NCI-H2227 (cell line): ENCODE results near the gene TAF1L.

Source experiments
- DNase-seq: peaks from one replicate; lab custom pipeline; 2025; ENCODE audit not compliant: unreplicated experiment; lab: John Stamatoyannopoulos, UW

The TAF1L gene

DNA sequence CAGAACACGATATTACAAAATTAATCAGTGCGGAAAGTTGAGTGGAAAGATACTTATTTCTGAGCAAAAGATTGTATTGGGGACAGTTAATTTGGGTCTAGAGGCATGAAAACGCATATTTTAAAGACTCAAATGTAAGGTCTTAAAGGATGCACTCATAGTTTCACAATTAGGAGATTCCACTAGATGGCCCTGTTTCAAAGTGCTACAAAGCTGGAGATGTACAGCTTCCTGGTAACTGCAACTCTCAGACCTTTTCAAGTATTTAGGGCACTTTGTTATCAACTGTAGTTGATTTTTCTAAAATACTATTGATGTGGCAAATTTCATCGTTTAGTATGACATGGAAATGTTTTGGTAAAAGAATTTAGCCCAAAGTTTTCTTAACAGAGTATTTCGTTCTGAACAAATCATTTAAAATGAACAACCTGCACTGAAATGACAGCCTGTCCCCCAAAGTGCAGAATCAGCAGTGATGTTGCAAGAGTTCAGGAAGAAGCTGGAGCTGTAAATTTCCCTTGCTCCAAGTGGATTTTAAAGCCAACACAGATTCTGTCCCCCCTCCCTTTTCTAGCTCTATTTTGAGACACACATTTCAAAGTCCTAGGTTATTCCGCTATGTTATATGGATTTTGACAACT, 46.3 kb downstream of the TAF1L start:
- peak; percentile 4 for DNase-seq

DNA sequence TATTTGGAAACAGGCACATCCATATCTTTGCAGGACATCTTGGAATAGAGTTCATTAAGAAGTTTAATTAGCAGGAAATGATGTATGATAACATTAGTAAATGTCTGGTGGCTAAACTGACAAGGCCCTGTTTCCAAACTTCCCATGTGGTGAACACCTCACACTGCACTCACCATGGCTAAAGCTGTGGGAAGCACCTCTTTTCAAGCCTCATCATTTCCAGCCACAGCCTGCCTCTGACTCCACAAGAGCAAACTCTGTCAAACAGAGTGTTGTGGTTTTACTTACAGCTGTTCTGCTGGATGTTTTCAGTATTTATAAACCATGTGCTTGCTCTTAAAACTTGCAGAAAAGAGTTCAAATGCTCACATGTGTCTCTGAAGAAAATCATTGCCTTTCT, 47.6 kb downstream of the TAF1L start:
- no peak for DNase-seq

DNA sequence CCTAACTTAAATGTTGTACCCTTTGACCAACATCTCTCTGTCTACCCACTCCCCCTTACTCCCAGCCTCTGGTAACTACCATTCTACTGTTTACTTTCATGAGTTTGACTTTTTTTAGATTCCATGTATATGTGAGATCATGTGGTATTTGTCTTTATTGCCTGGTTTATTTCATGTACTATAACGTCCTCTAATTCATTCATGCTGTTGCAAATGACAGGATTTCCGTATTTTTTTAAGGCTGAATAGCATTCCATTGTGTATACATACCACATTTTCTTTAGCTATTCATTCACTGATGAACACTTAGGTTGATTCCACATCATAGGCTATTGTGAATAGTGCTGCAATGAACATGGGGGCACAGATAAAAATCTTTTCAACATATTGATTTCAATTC, 50.7 kb downstream of the TAF1L start:
- no peak for DNase-seq

DNA sequence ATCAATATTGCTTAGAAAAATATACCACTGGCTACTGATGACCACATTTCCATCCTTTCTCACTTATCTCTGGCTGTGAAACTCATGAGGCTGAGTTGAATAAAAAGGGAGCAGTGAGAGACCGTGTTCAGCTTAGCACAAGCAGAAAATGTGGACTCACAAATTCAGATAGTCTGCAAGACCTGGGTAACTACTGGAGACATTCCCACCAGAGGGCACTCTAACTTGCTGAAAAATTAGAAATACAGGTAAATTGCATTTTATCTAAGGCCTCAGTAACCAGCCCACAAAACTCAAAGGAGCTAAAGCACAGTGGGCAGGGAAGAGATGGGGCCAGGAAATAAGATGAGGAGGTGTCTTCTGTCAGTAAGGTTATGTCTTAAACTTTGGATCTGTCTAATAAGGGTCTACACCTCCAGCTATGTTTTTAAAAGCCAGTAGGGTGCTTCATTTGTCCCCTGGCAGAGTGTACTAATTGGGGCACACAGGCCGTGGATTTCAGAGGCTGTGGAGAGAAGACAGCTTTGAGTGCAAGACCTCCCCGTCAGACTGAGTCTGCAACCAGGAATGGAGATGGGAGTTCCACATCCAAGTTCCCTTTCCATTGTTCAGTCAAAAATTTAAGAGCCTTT, 53.8 kb downstream of the TAF1L start:
- peak; percentile 33 for DNase-seq

GRCh38 chr9:32580631-32581300, 54.7 kb downstream of the TAF1L start:
- DNase-seq, result no peak

- DNase-seq, result peak; percentile 50
Measured at GRCh38 chr9:32579706-32580331, 55.6 kb downstream of the TAF1L start.
